IPS DF 4.7 (cell line): ENCODE data around the gene RTBDN.

Source experiments
- DNase-seq: peaks from one replicate; pipeline ENCODE4 v3.0.0-alpha.2; 2013; ENCODE audit warnings: low spot score; ENCODE audit errors: extremely low read depth

RTBDN gene

DNA sequence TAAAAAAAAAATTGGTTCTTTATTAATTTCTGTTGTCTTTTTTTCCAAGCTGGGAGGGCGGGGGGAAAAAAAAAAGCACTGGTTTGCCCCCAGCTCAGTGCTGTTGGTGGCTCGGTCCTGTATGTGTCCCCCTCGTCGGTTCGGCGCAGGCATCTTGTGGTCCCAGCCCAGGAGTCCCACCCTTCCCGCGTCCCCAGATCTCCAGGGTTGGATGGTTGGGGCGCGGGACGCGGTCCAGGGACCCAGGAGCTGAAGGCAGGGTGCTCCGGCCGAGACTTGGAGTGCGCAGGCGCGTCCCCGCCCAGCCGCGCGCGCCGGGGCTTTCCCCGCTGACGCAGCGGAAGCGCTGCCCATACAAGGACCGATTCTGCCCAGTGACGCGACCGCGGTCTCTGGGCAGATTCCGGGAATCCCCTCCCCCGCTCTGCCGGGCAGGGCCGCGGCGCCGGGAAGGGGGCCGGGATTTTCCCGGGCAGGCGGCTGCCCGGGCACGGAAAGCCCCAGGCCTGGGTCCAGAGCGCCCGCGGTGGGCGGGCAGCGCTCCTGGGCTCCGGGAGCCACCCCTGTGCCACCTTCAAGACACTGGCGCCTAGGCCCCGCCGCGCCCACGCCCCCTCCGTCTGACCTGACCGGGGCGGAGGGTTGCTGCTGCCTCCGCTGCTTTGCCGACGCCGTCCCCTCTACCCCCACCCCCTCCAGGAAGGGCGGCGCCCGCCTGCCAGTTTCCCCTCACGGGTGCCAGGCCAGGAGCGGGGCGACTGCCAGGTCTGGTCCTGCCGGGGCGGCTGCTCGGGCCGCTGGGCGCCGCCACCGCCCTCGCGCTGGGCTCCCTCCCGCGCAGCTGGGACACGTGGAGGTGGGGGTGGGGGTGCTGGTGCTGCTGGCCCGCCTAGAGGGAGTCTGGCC lies 40.8 kb downstream of the RTBDN start:
- DNase-seq, result no peak

DNA sequence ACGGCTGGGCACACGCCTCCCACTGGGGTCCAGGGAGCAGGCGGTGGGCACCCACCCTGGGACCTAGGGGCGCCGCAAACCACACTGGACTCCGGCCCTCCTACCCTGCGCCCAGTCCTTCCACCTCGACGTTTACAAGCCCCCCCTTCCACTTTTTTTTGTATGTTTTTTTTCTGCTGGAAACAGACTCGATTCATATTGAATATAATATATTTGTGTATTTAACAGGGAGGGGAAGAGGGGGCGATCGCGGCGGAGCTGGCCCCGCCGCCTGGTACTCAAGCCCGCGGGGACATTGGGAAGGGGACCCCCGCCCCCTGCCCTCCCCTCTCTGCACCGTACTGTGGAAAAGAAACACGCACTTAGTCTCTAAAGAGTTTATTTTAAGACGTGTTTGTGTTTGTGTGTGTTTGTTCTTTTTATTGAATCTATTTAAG lies 41.5 kb downstream of the RTBDN start:
- DNase-seq, result no peak

- DNase-seq, result no peak
Measured at GRCh38 chr19:12792051-12792852, 42.1 kb downstream of the RTBDN start.

GRCh38 chr19:12791345-12792050 lies 42.9 kb downstream of the RTBDN start, which contains the start of gene JUNB:
JUNB (plus strand) TSS chr19:12791486; CDS start chr19:12791772, 286 bp downstream.
- no peak for DNase-seq

DNA sequence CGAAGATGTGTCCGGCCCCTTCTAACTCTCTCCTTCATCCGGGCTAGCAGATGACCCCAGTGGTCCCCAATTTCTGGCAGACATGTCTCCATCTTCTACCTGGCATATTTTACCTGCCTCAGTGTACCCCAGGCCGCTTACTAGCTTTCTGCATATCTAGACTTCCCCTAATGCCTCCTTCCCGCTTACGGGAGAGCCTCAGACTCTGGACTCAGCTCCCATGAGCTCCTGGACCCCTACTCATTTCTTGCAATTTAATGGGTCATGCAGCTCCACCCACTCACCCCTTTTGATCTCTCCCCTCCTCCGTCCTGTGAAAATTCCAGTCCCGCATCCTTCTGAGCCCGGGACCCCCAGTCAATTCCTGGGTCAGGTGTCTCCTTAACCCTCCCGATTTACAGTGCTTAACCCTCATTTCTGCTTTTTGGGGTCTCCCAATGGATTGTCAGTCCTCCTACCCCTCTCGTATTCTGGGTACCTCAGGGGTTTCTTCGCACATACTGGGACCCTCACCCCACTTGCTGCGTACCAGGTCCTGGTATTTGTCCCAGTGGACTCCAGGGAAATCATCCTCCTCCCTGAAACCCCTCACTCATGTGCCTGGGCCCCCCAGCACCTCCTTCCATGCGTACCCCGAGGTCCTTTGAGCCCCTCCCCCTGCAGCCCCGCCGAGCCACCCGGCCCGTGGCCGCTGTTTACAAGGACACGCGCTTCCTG lies 43.6 kb downstream of the RTBDN start:
- DNase-seq, result no peak

DNA sequence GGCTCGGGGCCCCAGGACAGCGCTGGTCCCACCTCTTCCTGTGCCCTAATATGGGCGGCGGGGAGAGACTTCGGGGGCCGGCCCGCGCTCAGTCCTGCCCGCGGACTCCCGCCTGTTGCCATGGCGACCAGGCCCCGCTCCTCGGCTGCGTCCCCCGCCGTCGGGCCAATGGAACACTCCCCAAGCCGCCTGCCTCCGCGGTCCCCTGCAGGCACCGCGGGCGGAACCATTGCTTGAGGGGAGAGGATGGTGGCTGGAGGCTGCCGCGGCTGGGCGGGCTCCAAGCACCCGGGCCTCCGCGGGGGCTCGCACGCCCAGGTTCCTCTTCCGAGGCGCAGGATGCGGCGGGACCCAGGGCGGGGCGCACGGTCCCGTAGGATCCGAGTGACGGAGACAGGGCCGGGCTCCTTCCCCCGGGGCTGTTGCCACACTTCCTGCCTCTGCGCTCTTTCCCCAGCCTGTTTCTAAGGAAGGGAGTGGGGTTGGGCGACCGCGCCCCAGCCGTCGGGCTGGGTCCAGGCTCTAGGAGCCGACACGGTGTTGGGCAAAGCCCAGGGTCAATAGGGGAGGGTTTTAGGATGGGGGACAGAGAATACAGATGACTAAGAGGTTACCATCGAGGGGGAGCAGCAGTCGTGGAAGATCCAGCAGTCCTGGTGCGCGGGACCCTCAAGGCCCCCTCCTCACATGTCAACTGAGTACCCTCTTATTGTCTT lies 44.3 kb downstream of the RTBDN start:
- no peak for DNase-seq

DNA sequence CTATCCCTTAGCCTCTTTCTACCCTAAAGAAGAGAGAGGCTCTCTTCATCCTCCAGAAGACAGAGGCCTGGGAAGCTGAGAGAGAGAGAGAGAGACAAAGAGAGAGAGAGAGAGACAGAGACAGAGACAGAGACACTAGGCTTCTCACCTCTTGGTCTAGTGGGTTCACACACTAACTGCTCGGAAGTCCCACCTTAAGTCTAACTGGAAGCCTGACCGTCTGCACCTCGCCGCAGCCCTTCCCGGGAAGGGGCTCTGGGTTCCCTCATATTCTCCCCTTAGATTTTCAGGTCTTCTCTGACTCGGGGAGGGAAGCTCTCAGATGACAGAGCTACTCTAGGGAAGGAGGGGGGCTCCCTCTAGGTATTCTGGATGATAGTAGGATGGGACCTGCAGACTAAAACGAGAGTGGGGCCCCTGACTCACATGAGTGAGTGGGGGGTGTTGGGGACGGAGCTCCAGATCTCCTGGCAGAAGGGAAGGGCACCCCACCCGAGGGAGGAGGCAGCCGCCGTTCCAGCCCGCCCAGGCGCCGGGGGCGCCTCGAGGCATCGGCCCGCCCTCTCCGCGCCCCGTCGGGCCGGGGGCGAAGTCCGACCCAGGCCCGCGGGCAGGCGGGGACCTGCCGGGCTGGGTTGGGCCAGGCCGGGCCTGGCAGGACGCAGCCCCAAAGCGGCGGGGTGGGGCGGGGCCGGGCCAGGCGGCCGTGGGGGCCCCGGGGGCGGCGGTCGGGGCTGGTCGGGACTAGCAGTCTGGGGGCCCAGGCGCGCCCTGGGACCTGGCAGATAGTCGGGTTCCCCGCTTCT lies 45.1 kb downstream of the RTBDN start:
- no peak for DNase-seq

DNA sequence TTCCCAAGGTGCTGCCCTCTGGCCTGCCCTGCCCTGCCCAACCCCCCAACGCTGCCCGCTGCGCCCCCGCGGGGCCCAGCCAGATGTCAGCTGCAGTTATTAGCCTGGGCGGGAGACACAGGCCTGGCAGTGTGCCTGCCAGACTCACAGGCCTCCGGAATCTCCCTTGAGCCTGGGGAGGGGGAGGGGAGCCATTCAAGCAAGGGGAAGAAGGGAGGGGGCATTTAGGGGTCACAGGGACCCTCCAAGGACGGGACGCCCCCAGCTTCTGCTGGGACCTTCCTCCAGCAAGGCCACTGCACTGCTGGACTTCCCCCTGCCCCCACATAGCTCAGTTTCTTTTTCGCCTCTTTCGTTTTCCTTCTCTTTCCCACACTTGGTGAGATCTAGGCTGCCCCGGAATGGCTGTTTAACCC lies 45.7 kb downstream of the RTBDN start:
- DNase-seq, result no peak

DNA sequence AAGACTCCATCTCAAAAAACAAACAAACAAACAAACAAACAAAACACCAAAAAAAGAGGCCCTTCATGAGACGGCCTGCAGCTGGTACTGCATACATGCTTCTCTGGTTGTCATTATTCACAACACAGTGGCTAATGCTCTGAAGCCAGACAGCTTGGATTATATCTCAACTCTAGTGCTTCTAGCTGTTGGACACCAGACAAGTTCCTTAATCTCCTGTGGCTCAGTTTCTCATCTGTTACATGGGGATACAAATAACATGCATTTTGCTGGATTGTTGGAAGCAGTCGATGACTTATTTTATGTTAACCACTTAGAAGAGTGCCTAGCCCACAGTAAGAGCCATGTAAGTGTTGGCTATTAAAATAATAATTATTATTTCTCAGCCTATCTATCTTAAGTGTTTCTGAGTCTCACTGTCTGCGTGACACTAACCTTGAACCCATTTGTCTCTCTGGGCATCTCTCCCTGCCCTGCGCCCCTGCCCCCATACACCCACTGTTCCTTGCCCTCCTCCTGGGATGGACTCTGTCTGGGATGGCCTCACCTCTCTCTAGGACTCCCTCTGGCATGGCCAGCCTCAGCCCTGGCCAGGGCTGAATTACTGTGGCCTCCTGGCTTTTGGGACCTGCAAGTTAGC lies 46.2 kb downstream of the RTBDN start:
- no peak for DNase-seq

- no peak for DNase-seq
Measured at GRCh38 chr19:12787458-12787857, 46.9 kb downstream of the RTBDN start.

- DNase-seq, result no peak
Measured at GRCh38 chr19:12786952-12787351, 47.4 kb downstream of the RTBDN start.

DNA sequence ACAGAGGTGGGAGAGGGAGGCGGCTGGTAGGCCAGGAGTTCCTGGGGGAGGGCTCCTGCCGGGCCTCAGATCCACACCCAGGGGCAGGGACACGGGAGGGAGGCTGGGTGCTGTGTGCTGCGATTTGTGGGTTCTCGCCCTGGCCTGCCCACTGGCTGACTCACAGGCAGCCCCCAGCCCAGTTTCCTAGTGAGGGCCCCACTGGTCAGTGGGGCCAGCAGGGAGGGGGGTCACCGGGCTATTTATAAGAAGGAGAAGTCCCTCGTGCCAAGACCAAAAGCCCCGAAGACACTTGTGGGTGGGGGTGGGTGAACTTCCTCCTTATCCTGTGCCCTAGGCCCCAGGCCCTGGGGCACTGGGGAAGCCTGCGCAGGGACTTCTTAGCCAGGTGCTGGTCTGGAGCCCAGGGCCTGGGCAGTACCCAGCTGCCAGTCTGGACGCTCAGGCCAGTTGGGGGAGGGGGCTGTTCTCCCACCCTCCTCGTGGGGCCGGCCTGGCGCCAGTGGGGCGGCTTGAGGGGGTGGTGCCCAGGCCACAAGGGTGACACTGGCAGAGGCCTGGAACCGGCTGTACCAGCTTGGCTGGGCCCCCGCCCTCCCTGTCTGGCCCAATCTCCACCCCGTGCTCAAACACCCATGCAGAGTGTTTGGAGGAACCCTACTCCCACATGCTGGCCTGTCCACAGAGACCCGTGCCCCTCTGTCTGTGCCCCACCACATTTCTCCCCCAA lies 48.1 kb downstream of the RTBDN start:
- DNase-seq, result no peak

DNA sequence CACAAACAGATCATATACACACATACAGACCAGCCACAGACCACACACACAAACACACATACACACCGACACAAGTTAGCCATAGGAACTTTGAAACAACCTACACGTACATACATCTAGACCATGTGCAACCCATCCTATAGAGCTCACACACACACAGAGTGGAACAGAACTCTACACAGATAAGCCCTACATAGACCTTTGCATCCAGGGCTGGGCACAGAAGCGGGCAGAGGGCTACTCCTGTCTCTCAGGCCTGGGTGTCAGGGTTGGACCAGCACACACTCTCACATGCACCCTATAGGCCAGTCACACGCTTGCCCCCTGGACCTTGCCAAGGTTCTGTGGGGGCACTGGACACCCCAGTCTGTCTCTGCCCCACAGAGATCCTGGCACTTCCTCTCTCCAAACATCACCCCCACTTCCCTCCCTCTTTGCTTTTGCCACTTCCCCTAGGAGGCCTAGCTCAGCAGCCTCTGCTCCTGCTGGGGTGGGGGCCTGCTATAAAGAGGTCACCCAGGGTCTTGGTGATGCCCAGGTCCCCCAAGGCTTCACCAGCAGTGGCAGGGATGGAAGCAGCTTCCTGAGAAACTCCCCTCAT lies 48.8 kb downstream of the RTBDN start:
- no peak for DNase-seq

GRCh38 chr19:12784871-12785430 lies 49.4 kb downstream of the RTBDN start:
- no peak for DNase-seq

DNA sequence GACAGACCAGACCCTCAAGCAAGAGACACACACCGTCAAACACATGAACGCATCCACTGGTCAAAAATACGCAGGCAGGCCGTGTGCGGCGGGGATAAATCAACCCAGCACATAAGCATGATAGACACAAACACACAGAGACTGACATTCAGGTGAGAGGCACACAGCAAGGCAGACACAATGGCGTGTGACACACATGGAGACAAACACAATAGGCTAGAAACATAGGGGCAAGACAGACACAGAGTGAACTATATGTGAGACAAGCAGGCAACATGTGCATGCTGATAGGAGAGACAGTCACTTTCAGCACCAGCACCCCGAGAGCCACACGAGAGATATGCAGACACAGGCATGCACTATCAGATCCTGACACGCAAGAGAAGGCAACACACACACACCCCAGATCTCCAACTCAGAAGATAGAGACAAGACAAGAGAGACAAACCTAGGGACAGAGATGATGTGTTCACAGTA lies 49.9 kb downstream of the RTBDN start:
- no peak for DNase-seq

- no peak for DNase-seq
Measured at GRCh38 chr19:12783849-12784393, 50.5 kb downstream of the RTBDN start.

GRCh38 chr19:12783291-12783848 lies 51.0 kb downstream of the RTBDN start:
- DNase-seq, result no peak
